Small intestine (tissue), 7 donors: Measurements from ENCODE around the gene ZNF343. TPM values are rescaled to one million over a fixed set of nuclear protein-coding genes. Genes with fewer than 3 reads are reported as not detected.
A peak's percentile ranks its signal among the peaks of the same experiment; 100 is the strongest.
"Not testable (repeated sequence)": the region's sequence is repeated elsewhere in the genome, so short reads cannot be mapped to it uniquely, and the experiment has no call there.

Experiments
- DNase-seq, 2 donors: peaks; one replicate each; pipeline versions ENCODE4 v3.0.0 to v3.0.0-alpha.2; 2013
- FAIRE-seq: peaks from 2 replicates; lab custom pipeline; 2012; peaks lifted over from hg19 to GRCh38; lab: Jason Lieb, UNC
- H3K27ac ChIP-seq, 3 donors: one replicate each; pipeline ENCODE4 v1.5.1; 2013; ENCODE audit warnings: low read length in 2 of 3, mild to moderate bottlenecking in 2 of 3, control low read depth in 1 of 3, inconsistent platforms in 1 of 3, low read depth in 1 of 3, moderate library complexity in 1 of 3
- H3K27me3 ChIP-seq, 3 donors: one replicate each; pipeline ENCODE4 v1.6.1; 2013; ENCODE audit warnings: low read length in 3 of 3, inconsistent platforms in 1 of 3; ENCODE audit not compliant: control insufficient read depth in 3 of 3, insufficient read depth in 3 of 3
- H3K36me3 ChIP-seq, 3 donors: one replicate each; pipeline ENCODE4 v1.6.1; 2013; ENCODE audit warnings: low read length in 3 of 3, inconsistent platforms in 1 of 3, low read depth in 1 of 3, mild to moderate bottlenecking in 1 of 3, moderate library complexity in 1 of 3; ENCODE audit not compliant: control insufficient read depth in 3 of 3, insufficient read depth in 2 of 3
- H3K4me1 ChIP-seq, 3 donors: one replicate each; pipeline ENCODE4 v1.6.1; 2013; ENCODE audit warnings: low read length in 2 of 3, inconsistent platforms in 1 of 3, low read depth in 1 of 3, mild to moderate bottlenecking in 1 of 3, moderate library complexity in 1 of 3; ENCODE audit not compliant: control insufficient read depth in 3 of 3, insufficient read depth in 2 of 3
- H3K4me3 ChIP-seq, 3 donors: one replicate each; pipeline ENCODE4 v1.5.1; 2013; ENCODE audit warnings: low read length in 3 of 3, control low read depth in 1 of 3, inconsistent platforms in 1 of 3, low read depth in 1 of 3, mild to moderate bottlenecking in 1 of 3, moderate library complexity in 1 of 3
- H3K9me3 ChIP-seq, 2 donors: one replicate each; pipeline ENCODE4 v1.6.1; 2013; ENCODE audit warnings: low read depth in 1 of 2, low read length in 1 of 2; ENCODE audit not compliant: control insufficient read depth in 2 of 2, insufficient read depth in 1 of 2
- WGBS, 3 donors: extraction: QIAGEN DNeasy Blood & Tissue Kit; methylation state at CpG; one replicate each; pipeline ENCODE4 v1.1.7; 2013; 5-methylcytosine and 5-hydroxymethylcytosine counted together
- polyA plus RNA-seq, 4 donors: library from polyadenylated mRNA; stranded (reverse) in 3 of 4; unstranded in 1 of 4; fragments of 200-250 nt in 3 of 4; fragments of 120-200 nt in 1 of 4; gene quantifications; one replicate each; pipeline versions ENCODE4 v1.2.1 to v1.2.3, GENCODE V29; 2013
- donor health status: healthy with polysubstance abuse.
- donor health status: control.
- donor health status: control.
- donor health status: Bipolar disorder and iron deficiency.
- donor health status: healthy.

The ZNF343 gene
- polyA plus RNA-seq, 4 donors: 3.2 to 10.5 (median 4.9) TPM

GRCh38 chr20:2524709-2525506, 16.2 kb upstream of the ZNF343 start:
- DNase-seq (peak; percentile 39 to 77), FAIRE-seq (no peak)
- no peaks in the 10 kb centered on the region for H3K36me3 ChIP-seq
- H3K9me3 ChIP-seq: no peaks in the 10 kb centered on the region
- H3K4me1 ChIP-seq: peaks cover 0 to 2% (median 0%) of the 10 kb centered on the region in 3 donors
- no peaks in the 10 kb centered on the region for H3K27me3 ChIP-seq
- WGBS, 3 donors: 0 to 1% (median 1%) methylated on average over 63 to 64 of the region's 64 CpGs
- H3K27ac ChIP-seq: peak overlapping the region in 2 of 3 donors; percentile 81 to 96
- H3K4me3 ChIP-seq: peak overlapping the region; percentile 66 to 95 (median 85)

GRCh38 chr20:2523919-2524708, 15.4 kb upstream of the ZNF343 start:
- H3K27me3 ChIP-seq: no peaks in the 10 kb centered on the region
- H3K9me3 ChIP-seq: no peaks in the 10 kb centered on the region
- DNase-seq: peak; percentile 75 to 92
- no peaks in the 10 kb centered on the region for H3K36me3 ChIP-seq
- WGBS, 3 donors: 10 to 11% (median 11%) methylated on average over 26 of the region's 26 CpGs
- peak overlapping the region in 2 of 3 donors; percentile 81 to 96 for H3K27ac ChIP-seq
- FAIRE-seq: no peak
- peak overlapping the region; percentile 66 to 95 (median 85) for H3K4me3 ChIP-seq
- H3K4me1 ChIP-seq: peaks cover 0 to 2% (median 0%) of the 10 kb centered on the region in 3 donors

GRCh38 chr20:2522826-2523429, 14.2 kb upstream of the ZNF343 start:
- not testable (repeated sequence) for FAIRE-seq, H3K9me3 ChIP-seq, H3K27ac ChIP-seq, DNase-seq, H3K4me3 ChIP-seq, H3K36me3 ChIP-seq, H3K4me1 ChIP-seq, H3K27me3 ChIP-seq
- WGBS, 3 donors: 85 to 90% (median 88%) methylated on average over 5 of the region's 5 CpGs

- FAIRE-seq: no peak
- Histone ChIP-seq H3K4me3 (no peak overlapping the region), H3K9me3 (no peaks in the 10 kb centered on the region), H3K27ac (no peak overlapping the region), H3K36me3 (no peaks in the 10 kb centered on the region), H3K4me1 (peaks cover 0 to 2% (median 0%) of the 10 kb centered on the region in 3 donors), H3K27me3 (no peaks in the 10 kb centered on the region)
- WGBS, 3 donors: 16 to 18% (median 16%) methylated on average over 10 of the region's 10 CpGs
- DNase-seq: peak; percentile 43 to 64
Measured at GRCh38 chr20:2521369-2522305, 12.9 kb upstream of the ZNF343 start.

GRCh38 chr20:2520617-2521016, 11.9 kb upstream of the ZNF343 start:
- Histone ChIP-seq H3K36me3 (no peaks in the 10 kb centered on the region), H3K27me3 (no peaks in the 10 kb centered on the region), H3K27ac (no peak overlapping the region), H3K4me3 (no peak overlapping the region), H3K4me1 (peaks cover 0 to 2% (median 0%) of the 10 kb centered on the region in 3 donors), H3K9me3 (no peaks in the 10 kb centered on the region)
- DNase-seq (no peak), FAIRE-seq (no peak)
- 83 to 87% (median 86%) methylated on average over 3 of the region's 3 CpGs for WGBS, 3 donors

GRCh38 chr20:2519115-2519809, 10.5 kb upstream of the ZNF343 start:
- FAIRE-seq: no peak
- Histone ChIP-seq H3K4me1 (peaks cover 0 to 2% (median 0%) of the 10 kb centered on the region in 3 donors), H3K9me3 (no peaks in the 10 kb centered on the region), H3K4me3 (no peak overlapping the region), H3K27me3 (no peaks in the 10 kb centered on the region), H3K27ac (no peak overlapping the region), H3K36me3 (no peaks in the 10 kb centered on the region)
- 93% methylated on average over 4 of the region's 4 CpGs for WGBS, 3 donors
- peak in 1 of 2 donors; percentile 29 for DNase-seq

- FAIRE-seq: no peak
Measured at GRCh38 chr20:2518558-2518957, 9.8 kb upstream of the ZNF343 start.

More at GRCh38 chr20:2518558-2518957, 9.8 kb upstream of the ZNF343 start:
- H3K4me3 ChIP-seq: no peak overlapping the region
- DNase-seq: no peak
- H3K9me3 ChIP-seq: no peaks in the 10 kb centered on the region
- WGBS, 3 donors: 85 to 88% (median 87%) methylated on average over 4 of the region's 4 CpGs
- H3K4me1 ChIP-seq: peaks cover 0 to 2% (median 0%) of the 10 kb centered on the region in 3 donors
- H3K27me3 ChIP-seq: no peaks in the 10 kb centered on the region
- H3K36me3 ChIP-seq: no peaks in the 10 kb centered on the region
- H3K27ac ChIP-seq: no peak overlapping the region
